OCI-LY1 (cell line): Measurements from ENCODE around the gene ELOVL6.

Experiments
- H2AFZ ChIP-seq: fragments of 200-600 bp; sonication (generic), shearing (Covaris generic); 2 replicates; pipeline ENCODE4 v1.6.0; 2014; ENCODE audit warnings: antibody characterized with exemption, mild to moderate bottlenecking, low read length
- H3F3A ChIP-seq: fragments of 200-600 bp; sonication (generic), shearing (Covaris generic); 2 replicates; pipeline ENCODE4 v1.6.0; 2014; ENCODE audit warnings: mild to moderate bottlenecking, antibody characterized with exemption, low read length, moderate library complexity; ENCODE audit not compliant: insufficient read depth
- H3K27ac ChIP-seq: fragments of 200-600 bp; sonication (generic); 2 replicates; pipeline ENCODE4 v1.5.1; 2014; ENCODE audit warnings: low read length, mixed run types, mild to moderate bottlenecking, low read depth; ENCODE audit not compliant: poor library complexity, severe bottlenecking
- H3K27me3 ChIP-seq: fragments of 200-600 bp; sonication (generic); 2 replicates; pipeline ENCODE4 v1.6.0; 2014; ENCODE audit warnings: antibody characterized with exemption, mild to moderate bottlenecking, low read length, moderate library complexity; ENCODE audit not compliant: insufficient read depth
- H3K36me3 ChIP-seq: fragments of 200-600 bp; sonication (generic); 2 replicates; pipeline ENCODE4 v1.6.1; 2014; ENCODE audit warnings: mild to moderate bottlenecking, antibody characterized with exemption, low read length, moderate library complexity, mixed read lengths; ENCODE audit not compliant: insufficient read depth
- H3K4me1 ChIP-seq: fragments of 200-600 bp; sonication (generic); 2 replicates; pipeline ENCODE4 v1.5.1; 2014; ENCODE audit warnings: mild to moderate bottlenecking, low read length, moderate library complexity; ENCODE audit not compliant: insufficient read depth, severe bottlenecking
- H3K4me2 ChIP-seq: fragments of 200-600 bp; sonication (generic), shearing (Covaris generic); 2 replicates; pipeline ENCODE4 v1.6.1; 2014; ENCODE audit warnings: low read length
- H3K4me3 ChIP-seq: fragments of 200-600 bp; sonication (generic); 2 replicates; pipeline ENCODE4 v1.5.1; 2014; ENCODE audit warnings: low read length, low read depth, mild to moderate bottlenecking, mixed read lengths; ENCODE audit not compliant: poor library complexity, severe bottlenecking
- H3K79me2 ChIP-seq: fragments of 200-600 bp; shearing (Covaris generic); 2 replicates; pipeline ENCODE4 v1.6.1; 2016; ENCODE audit warnings: mixed run types, low read length, mixed read lengths; ENCODE audit not compliant: insufficient read depth
- H3K9ac ChIP-seq: fragments of 200-600 bp; sonication (generic), shearing (Covaris generic); 2 replicates; pipeline ENCODE4 v1.6.1; 2014; ENCODE audit warnings: mild to moderate bottlenecking, low read length, mixed read lengths
- H3K9me2 ChIP-seq: fragments of 200-600 bp; sonication (generic), shearing (Covaris generic); 2 replicates; pipeline ENCODE4 v1.6.1; 2014; ENCODE audit warnings: low read depth, mild to moderate bottlenecking, low read length, mixed read lengths
- H3K9me3 ChIP-seq: fragments of 200-600 bp; shearing (Covaris generic); 2 replicates; pipeline ENCODE4 v1.6.1; 2014; ENCODE audit warnings: low read length, mixed read lengths
- H4K20me1 ChIP-seq: fragments of 200-600 bp; sonication (generic), shearing (Covaris generic); 2 replicates; pipeline ENCODE4 v1.6.0; 2016; ENCODE audit warnings: mild to moderate bottlenecking, low read length; ENCODE audit not compliant: insufficient read depth
- CTCF ChIP-seq: fragments of 200-600 bp; sonication (generic), shearing (Covaris generic); IDR thresholded peaks from 2 replicates; pipeline ENCODE4 v1.5.1; 2017; ENCODE audit warnings: mild to moderate bottlenecking, antibody characterized with exemption, low read length, moderate library complexity, mixed read lengths
- EZH2 ChIP-seq: fragments of 200-600 bp; sonication (generic), shearing (Covaris generic); IDR thresholded peaks from 2 replicates; pipeline ENCODE4 v1.8.0; 2017; ENCODE audit warnings: borderline replicate concordance, mixed run types, mild to moderate bottlenecking, antibody characterized with exemption, low read length, moderate library complexity, mixed read lengths

The ELOVL6 gene

GRCh38 chr4:110130576-110131358, 67.6 kb downstream of the ELOVL6 start:
- no peak overlapping the region for H3K4me2 ChIP-seq

DNA sequence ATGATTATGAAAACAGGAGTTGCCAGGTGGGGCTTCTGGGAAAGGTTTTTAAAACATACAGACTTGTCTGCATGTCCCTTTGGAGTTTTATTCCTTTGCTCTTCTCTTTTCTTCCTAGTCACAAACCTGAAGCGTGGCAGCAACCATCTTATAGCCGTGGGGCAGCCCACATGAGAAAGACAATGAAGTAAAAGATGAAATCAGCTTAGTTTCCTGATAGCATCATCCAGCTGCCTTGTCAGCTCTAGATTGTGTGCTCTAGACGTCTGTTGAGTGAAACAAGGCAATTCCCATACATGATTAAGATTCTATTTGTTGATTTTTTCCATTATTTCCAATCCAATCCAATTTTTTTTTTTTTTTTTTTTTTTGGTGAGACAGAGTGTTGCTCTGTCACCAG, 68.9 kb downstream of the ELOVL6 start:
- Histone ChIP-seq H3K9ac (no peak overlapping the region), H3K9me2 (no peaks in the 10 kb centered on the region), H3F3A (no peaks in the 10 kb centered on the region), H3K4me3 (no peak overlapping the region), H2AFZ (no peak overlapping the region), H3K79me2 (no peaks in the 10 kb centered on the region), H3K27ac (no peak overlapping the region), H3K36me3 (peaks cover 31% of the 10 kb centered on the region; the same call in 1 of the 2 replicates), H3K27me3 (no peaks in the 10 kb centered on the region), H3K9me3 (no peaks in the 10 kb centered on the region), H3K4me2 (no peak overlapping the region), H4K20me1 (no peaks in the 10 kb centered on the region), H3K4me1 (peaks cover 3% of the 10 kb centered on the region)
- TF ChIP-seq EZH2 (no peak), CTCF (no peak)

More at GRCh38 chr4:110130576-110131358, 67.6 kb downstream of the ELOVL6 start:
- Histone ChIP-seq H3K9me2 (no peaks in the 10 kb centered on the region), H2AFZ (no peak overlapping the region), H3K79me2 (no peaks in the 10 kb centered on the region), H3K4me1 (peaks cover 3% of the 10 kb centered on the region), H3K9ac (no peak overlapping the region), H3K27me3 (no peaks in the 10 kb centered on the region), H3K9me3 (no peaks in the 10 kb centered on the region), H3K4me3 (no peak overlapping the region), H3F3A (no peaks in the 10 kb centered on the region), H3K27ac (no peak overlapping the region), H3K36me3 (peaks cover 35% of the 10 kb centered on the region; the same call in 1 of the 2 replicates), H4K20me1 (no peaks in the 10 kb centered on the region)
- no peak for TF ChIP-seq EZH2
- TF ChIP-seq CTCF = no peak

DNA sequence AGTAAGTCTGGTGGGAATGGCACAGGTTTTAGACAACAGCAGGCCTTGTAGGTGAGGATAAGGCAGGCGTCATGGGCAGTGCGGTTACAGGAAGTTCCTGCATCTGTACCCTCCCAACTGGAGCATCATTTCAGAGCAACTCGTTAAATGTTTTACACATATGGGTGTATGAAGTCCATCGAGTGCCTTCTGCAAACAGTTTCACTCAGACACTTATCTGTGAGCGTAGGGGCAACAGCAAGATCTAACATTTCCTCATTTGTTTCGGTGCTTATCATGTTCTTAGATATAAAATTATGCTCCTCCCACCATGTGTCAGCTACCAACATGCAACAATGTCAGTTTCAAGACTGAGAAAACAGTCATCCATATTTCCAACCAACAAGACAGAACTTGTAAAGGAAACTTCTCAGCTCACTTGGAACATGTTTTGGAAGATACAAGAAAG, 69.9 kb downstream of the ELOVL6 start:
- no peaks in the 10 kb centered on the region for H3K79me2 ChIP-seq

More for the DNA sequence above, 69.9 kb downstream of the ELOVL6 start:
- Histone ChIP-seq H3K4me3 (no peak overlapping the region), H3K36me3 (peaks cover 24% of the 10 kb centered on the region), H3K4me2 (no peak overlapping the region), H3K27ac (no peak overlapping the region), H3K9me3 (no peaks in the 10 kb centered on the region), H3K9me2 (no peaks in the 10 kb centered on the region), H4K20me1 (no peaks in the 10 kb centered on the region), H3F3A (no peaks in the 10 kb centered on the region), H3K9ac (no peak overlapping the region), H3K27me3 (no peaks in the 10 kb centered on the region), H2AFZ (no peak overlapping the region), H3K4me1 (peaks cover 3% of the 10 kb centered on the region)
- TF ChIP-seq EZH2 = no peak
- TF ChIP-seq CTCF = no peak
